ENCODE results near the gene SPEG. TPM values are rescaled to one million over a fixed set of nuclear protein-coding genes. Genes with fewer than 3 reads are reported as not detected.

SPEG gene
- total RNA-seq, 1 experiment from 2014 or later = 30.7 TPM

- POLR2A ChIA-PET (ENCODE audit: unreplicated experiment) = no interaction called here
- Histone ChIP-seq H3K79me2 (ENCODE audit: low read length) (no peaks in the 10 kb centered on the region), H3K27ac (ENCODE audit: low read length) (no peak overlapping the region), H3K4me1 (ENCODE audit: insufficient read depth, low read length) (no peaks in the 10 kb centered on the region; the same call in 1 of the 2 replicates), H3K36me3 (ENCODE audit: low read depth, low read length) (no peaks in the 10 kb centered on the region), H3K27me3 (ENCODE audit: low read length) (peaks cover 47% of the 10 kb centered on the region), H3K9me2 (replicated peaks; ENCODE audit: low read length) (no peaks in the 10 kb centered on the region), H3K9me3 (ENCODE audit: low read length) (no peaks in the 10 kb centered on the region), H3F3A (ENCODE audit: low read length, unreplicated experiment) (no peaks in the 10 kb centered on the region), H2AFZ (ENCODE audit: low read length) (no peak overlapping the region), H4K20me1 (ENCODE audit: low read length) (no peaks in the 10 kb centered on the region), H3K4me3 (ENCODE audit: low read length) (no peak overlapping the region; the same call in 1 of the 2 replicates), H3K9ac (ENCODE audit: low read length) (no peak overlapping the region), H3K4me2 (ENCODE audit: low read length) (peak overlapping the region; percentile 71)
- intact Hi-C loops (cut with micrococcal nuclease) = no loop called here
- DNase-seq = no peak
- CTCF ChIA-PET = interaction anchor here (0.6 to 1.4 kb wide), 7 partner anchors 8 to 35 kb away, joined by 3 to 15 read pairs (median 7); partner anchors contain the start of gene GMPPA
- ATAC-seq = no peak
- no TSS peak for BruUV-seq (replicated peaks)
- TF ChIP-seq CTCF (conservative IDR thresholded peaks at IDR 0.05; ENCODE audit: low read depth, low read length) = 0 out of 2 replicates have a peak, but pooled peaks have one; percentile 6
- no peak for TF ChIP-seq EZH2phosphoT487 (IDR thresholded peaks at IDR 0.05; ENCODE audit: borderline replicate concordance, low read length)
- TF ChIP-seq EZH2 (IDR thresholded peaks at IDR 0.05; ENCODE audit: low read length, unreplicated experiment) = no peak
Observed at GRCh38 chr2:219510512-219511135, 76.0 kb downstream of the SPEG start.

GRCh38 chr2:219511547-219512325 is 77.1 kb downstream of the SPEG start:
- CTCF ChIA-PET = interaction anchor here (0.5 to 0.6 kb wide), 4 partner anchors 12 to 166 kb away, joined by 3 to 9 read pairs (median 4); no protein-coding TSS in a partner anchor

More at GRCh38 chr2:219511547-219512325, 77.1 kb downstream of the SPEG start:
- Histone ChIP-seq H3K36me3 (ENCODE audit: low read depth, low read length) (no peaks in the 10 kb centered on the region), H3K9me3 (ENCODE audit: low read length) (no peaks in the 10 kb centered on the region), H3K27me3 (ENCODE audit: low read length) (peaks cover 47% of the 10 kb centered on the region), H3K4me2 (ENCODE audit: low read length) (no peak overlapping the region), H3K79me2 (ENCODE audit: low read length) (no peaks in the 10 kb centered on the region), H4K20me1 (ENCODE audit: low read length) (no peaks in the 10 kb centered on the region), H3K9ac (ENCODE audit: low read length) (no peak overlapping the region), H3K27ac (ENCODE audit: low read length) (no peak overlapping the region), H3F3A (ENCODE audit: low read length, unreplicated experiment) (no peaks in the 10 kb centered on the region), H3K4me3 (ENCODE audit: low read length) (no peak overlapping the region), H3K9me2 (replicated peaks; ENCODE audit: low read length) (no peaks in the 10 kb centered on the region), H3K4me1 (ENCODE audit: insufficient read depth, low read length) (no peaks in the 10 kb centered on the region; the same call in 1 of the 2 replicates), H2AFZ (ENCODE audit: low read length) (no peak overlapping the region)
- DNase-seq = no peak
- TF ChIP-seq EZH2phosphoT487 (IDR thresholded peaks at IDR 0.05; ENCODE audit: borderline replicate concordance, low read length) = no peak
- no peak for TF ChIP-seq EZH2 (IDR thresholded peaks at IDR 0.05; ENCODE audit: low read length, unreplicated experiment)
- no peak for TF ChIP-seq CTCF (conservative IDR thresholded peaks at IDR 0.05; ENCODE audit: low read depth, low read length)
- intact Hi-C loops (cut with micrococcal nuclease) = no loop called here
- POLR2A ChIA-PET (ENCODE audit: unreplicated experiment) = interaction anchor here (0.6 kb wide), 1 partner anchor 9 kb away, joined by 6 read pairs; no protein-coding TSS in a partner anchor
- no TSS peak for BruUV-seq (replicated peaks)
- ATAC-seq = no peak

Data from PC-3 (cell line).